Activated CD4-positive, alpha-beta T cell treated with anti-CD3 and anti-CD28 coated beads, Interleukin-2, amount 10 ng/mL, durations not matched to agents 7 days and 5 days (primary cell): Measurements from ENCODE around the gene DCST2. TPM values are rescaled to one million over a fixed set of nuclear protein-coding genes. Genes with fewer than 3 reads are reported as not detected.
A peak's percentile ranks its signal among the peaks of the same experiment; 100 is the strongest.

Source experiments
- CTCF ChIA-PET: fragments of 350-600 bp; sonication (Branson Sonifier 250); formaldehyde crosslinking; loops from one replicate; lab custom pipeline; 2021; ENCODE audit warnings: antibody characterized with exemption; lab: Charles Lee
- POLR2A ChIA-PET: fragments of 350-600 bp; sonication (Branson Sonifier 250); formaldehyde crosslinking; loops from one replicate; lab custom pipeline; 2021; ENCODE audit warnings: antibody characterized with exemption; lab: Charles Lee
- DNase-seq: peaks from one replicate; pipeline ENCODE4 v3.0.0-alpha.2; 2020
- H3K27ac Mint-ChIP-seq: one replicate; pipeline ENCODE4 v1.8.0; 2021; ENCODE audit warnings: mild to moderate bottlenecking, moderate library complexity, mixed read lengths
- H3K27me3 Mint-ChIP-seq: one replicate; pipeline ENCODE4 v1.8.0; 2021; ENCODE audit warnings: mixed read lengths
- H3K36me3 Mint-ChIP-seq: one replicate; pipeline ENCODE4 v1.8.0; 2021; ENCODE audit warnings: low read depth, mixed read lengths
- H3K4me1 Mint-ChIP-seq: one replicate; pipeline ENCODE4 v1.8.0; 2021; ENCODE audit warnings: mixed read lengths
- H3K4me3 Mint-ChIP-seq: one replicate; pipeline ENCODE4 v1.8.0; 2021; ENCODE audit warnings: mild to moderate bottlenecking, moderate library complexity, mixed read lengths
- H3K9me3 Mint-ChIP-seq: one replicate; pipeline ENCODE4 v1.8.0; 2021; ENCODE audit warnings: mixed read lengths
- total RNA-seq, 2 experiments: library from RNA; stranded (reverse); gene quantifications; one replicate each; pipeline ENCODE4 v1.2.3, GENCODE V29; 2021

The DCST2 gene
- total RNA-seq, 2 experiments from 2014 or later: 0.50 to 0.73 TPM

DNA sequence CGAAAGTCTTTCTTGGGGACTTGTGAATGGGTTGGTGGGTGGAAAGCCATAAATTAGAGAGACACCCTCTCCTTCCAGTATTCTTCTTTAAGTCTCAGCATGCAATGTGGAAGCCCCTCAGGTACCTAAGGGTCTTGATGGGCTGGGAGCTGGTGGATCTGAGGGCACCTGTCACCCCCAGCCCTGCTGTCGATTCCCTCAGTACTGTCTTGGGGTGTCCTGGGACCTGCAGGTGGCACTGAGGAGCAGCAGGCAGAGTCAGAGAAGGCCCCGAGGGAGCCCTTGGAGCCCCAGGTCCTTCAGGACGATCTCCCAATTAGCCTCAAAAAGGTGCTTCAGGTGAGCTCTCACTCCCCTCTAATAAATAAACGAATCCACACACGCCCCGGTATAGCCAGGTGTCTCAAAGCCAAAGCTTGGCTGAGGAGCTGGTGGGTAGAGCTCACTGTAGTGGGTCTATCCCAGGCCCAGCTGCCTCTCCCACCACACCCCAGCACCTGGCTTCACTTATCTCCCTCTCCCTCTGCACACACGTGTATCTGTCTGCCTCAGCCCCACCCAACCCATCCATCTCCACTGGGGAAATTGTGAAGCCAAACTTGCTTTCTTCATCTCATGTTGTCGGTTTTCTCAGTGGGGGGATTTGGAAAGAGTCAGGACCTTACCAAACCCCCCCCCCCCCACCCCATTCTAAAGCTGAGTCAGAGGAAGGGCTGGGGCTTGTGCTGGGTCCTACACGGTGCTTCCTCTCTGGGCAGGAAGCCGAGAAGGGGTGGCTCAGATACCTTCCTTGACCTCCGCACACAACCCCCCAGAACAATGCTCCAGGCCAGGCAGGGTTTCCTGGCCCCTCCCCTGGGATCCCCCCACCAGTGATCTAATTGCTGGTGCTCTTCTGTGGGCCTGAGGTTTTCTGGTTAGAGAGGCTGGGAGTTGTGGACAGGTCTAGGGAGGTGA is 19.1 kb upstream of the DCST2 start:
- peak; percentile 37 for DNase-seq
- ChIA-PET CTCF (interaction anchor here (0.6 to 3.9 kb wide), 18 partner anchors 9 to 237 kb away, joined by 3 to 48 read pairs (median 3); partner anchors contain the start of genes EFNA3 and KRTCAP2), POLR2A (interaction anchor here (0.6 kb wide), 1 partner anchor 82 kb away, joined by 3 read pairs; the partner anchor contains the start of gene SHC1)
- Mint-ChIP-seq H3K9me3 (no peaks in the 10 kb centered on the region), H3K27me3 (no peaks in the 10 kb centered on the region), H3K27ac (peak overlapping the region; percentile 68), H3K4me3 (peak overlapping the region; percentile 79), H3K4me1 (peaks cover 30% of the 10 kb centered on the region), H3K36me3 (no peaks in the 10 kb centered on the region)

DNA sequence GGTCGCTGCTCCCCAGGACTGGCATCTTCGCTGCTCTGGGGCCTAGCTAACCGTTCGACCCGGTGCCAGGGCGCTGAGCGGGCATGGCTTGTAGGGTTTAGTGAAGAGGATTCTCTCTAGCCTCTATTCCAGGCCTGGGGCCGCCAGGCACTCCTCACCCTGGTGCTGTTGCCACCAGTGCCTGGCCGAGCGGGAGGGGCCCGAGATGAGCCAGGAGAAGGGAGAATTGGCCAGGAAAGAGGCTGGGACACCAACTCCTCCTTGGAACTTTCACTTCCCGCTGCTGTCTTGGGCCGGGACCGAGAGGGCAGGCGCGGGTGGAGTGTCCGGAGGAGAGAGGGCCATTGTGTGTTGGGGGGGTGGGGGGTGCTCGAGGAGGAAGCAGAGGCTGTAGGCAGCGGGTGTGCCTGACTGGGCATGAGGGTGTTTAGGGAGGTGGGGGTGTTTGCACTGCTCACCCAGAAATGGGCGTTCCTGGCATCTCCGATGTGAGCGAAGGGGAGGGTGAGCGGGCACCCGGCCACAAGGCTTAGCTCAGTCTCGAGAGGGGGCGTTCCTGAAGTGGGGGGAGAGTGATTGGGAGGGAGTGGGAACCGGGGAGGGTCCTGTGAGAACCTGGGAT is 18.3 kb upstream of the DCST2 start:
- H3K27me3 Mint-ChIP-seq: no peaks in the 10 kb centered on the region
- DNase-seq: peak; percentile 51
- peak overlapping the region; percentile 68 for H3K27ac Mint-ChIP-seq
- H3K36me3 Mint-ChIP-seq: no peaks in the 10 kb centered on the region
- POLR2A ChIA-PET: interaction anchor here (0.6 kb wide), 1 partner anchor 81 kb away, joined by 3 read pairs; the partner anchor contains the start of gene SHC1
- no peaks in the 10 kb centered on the region for H3K9me3 Mint-ChIP-seq
- CTCF ChIA-PET: interaction anchor here (0.7 to 3.9 kb wide), 18 partner anchors 9 to 433 kb away, joined by 3 to 48 read pairs (median 4); partner anchors contain the start of genes EFNA3 and KRTCAP2
- peaks cover 30% of the 10 kb centered on the region for H3K4me1 Mint-ChIP-seq
- H3K4me3 Mint-ChIP-seq: peak overlapping the region; percentile 79

DNA sequence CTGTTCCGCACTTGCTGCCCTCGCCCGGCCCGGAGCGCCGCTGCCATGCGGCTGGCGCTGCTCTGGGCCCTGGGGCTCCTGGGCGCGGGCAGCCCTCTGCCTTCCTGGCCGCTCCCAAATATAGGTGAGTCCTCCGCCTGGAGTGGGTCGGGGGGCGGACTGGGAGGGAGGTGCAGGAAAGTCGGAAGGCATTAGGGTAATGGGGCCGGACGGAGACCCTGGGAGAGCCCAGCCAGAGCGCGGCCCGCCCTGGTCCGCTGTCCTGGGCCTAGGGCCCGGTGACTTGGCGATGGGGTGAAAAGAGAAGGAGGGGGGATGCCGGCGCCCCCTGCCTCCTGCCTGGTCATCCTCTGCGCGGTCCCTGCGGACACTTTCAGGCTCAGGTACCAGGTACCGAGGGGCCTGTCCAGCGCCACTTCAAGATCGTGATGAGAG is 17.8 kb upstream of the DCST2 start:
- POLR2A ChIA-PET: interaction anchor here (0.6 kb wide), 2 partner anchors 34 to 50 kb away, joined by 3 to 5 read pairs; no protein-coding TSS in a partner anchor
- CTCF ChIA-PET: interaction anchor here (0.6 to 3.9 kb wide), 24 partner anchors 10 to 484 kb away, joined by 3 to 48 read pairs (median 4); partner anchors contain the start of genes CHRNB2 and KCNN3
- no peaks in the 10 kb centered on the region for H3K27me3 Mint-ChIP-seq

DNA sequence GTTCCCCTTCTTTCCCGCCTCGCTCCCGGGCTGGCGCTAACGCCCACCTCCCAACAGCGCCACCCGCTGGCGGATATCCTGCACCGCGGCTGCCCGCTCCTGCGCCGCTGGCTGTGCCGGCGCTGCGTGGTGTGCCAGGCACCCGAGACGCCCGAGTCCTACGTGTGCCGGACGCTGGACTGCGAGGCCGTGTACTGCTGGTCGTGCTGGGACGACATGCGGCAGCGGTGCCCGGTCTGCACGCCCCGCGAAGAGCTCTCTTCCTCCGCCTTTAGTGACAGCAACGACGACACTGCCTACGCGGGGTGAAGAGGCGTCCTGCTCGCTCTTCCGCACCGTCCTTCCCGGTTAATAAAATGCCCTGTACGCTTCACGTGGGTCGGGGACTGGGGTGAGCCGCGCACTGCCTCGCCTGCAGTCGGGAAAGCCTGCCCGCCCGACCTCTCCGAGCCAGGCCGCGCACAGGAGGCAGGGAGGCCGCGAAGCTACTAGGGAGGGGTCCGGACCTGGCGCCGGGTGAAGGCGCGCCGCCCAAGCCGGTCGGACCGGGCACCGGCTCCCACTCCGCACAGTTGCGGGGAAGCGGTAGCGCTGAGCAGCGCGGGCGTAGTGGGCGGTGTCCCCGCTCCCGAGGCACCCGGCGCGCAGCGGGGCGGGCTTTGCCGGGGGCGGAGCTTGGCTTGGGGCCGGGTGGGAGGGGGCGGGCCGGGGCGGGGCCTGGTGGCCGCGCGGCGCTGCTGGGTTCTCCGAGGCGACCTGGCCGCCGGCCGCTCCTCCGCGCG is 17.2 kb upstream of the DCST2 start, which contains the start of gene ADAM15:
Gene ADAM15, plus strand, starts transcription at position 757 of the 782 bp plus-strand sequence. CDS start 71 bp downstream, outside the sequence.
- Mint-ChIP-seq H3K9me3 (no peaks in the 10 kb centered on the region), H3K27ac (peak within 1 kb of the TSS; percentile 81)

More for the DNA sequence above, 17.8 kb upstream of the DCST2 start:
- H3K36me3 Mint-ChIP-seq: no peaks in the 10 kb centered on the region
- H3K9me3 Mint-ChIP-seq: no peaks in the 10 kb centered on the region
- H3K4me1 Mint-ChIP-seq: peaks cover 30% of the 10 kb centered on the region
- H3K27ac Mint-ChIP-seq: no peak overlapping the region
- no peak for DNase-seq
- peak overlapping the region; percentile 79 for H3K4me3 Mint-ChIP-seq

DNA sequence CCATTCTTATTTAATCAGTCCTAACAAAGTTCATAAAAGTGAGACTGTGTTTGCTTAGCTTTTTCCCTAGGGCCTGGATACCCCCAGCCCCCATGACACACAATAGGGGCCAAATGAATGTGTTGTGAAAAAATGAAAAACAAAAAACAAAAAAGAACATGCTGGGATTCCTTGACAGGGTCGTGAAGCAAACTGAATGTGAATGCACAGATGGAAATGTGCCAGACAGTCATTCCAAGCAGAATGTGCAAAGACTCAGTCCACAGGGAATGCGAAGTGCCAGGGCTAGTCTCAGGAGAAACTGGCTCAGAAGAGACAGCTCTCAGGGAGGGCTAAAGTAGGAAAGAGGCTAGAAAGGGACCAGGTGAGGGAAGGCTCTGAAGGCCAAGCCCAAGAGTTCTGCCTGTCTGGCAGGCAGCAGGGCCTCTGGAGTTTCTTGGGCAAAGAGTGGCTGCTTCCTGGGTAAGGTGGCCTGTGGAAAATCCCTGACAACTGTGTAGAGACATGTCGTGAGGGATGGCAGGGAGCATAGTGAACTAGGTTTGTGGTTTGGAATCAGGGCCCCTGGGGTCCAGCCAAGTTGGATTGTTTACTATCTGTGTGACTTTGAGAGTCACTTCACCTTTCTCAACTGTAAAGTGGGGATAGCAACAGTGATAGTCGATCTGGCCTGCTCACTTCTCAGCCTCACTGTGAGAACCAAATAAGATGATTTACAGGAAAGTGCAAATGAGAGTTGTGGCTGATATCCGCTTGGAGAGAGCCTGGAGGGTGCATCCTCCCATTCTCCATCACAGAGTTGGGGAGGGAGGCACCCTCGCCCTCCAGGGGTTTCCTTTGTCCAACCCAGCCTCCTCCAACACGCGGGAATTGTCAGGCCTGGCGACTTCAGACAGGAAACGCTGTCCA is 16.3 kb upstream of the DCST2 start:
- peaks cover 34% of the 10 kb centered on the region for H3K4me1 Mint-ChIP-seq
- H3K4me3 Mint-ChIP-seq: peak overlapping the region; percentile 82
- ChIA-PET CTCF (interaction anchor here (0.7 to 3.9 kb wide), 11 partner anchors 8 to 66 kb away, joined by 3 to 48 read pairs (median 4); partner anchors contain the start of gene FLAD1), POLR2A (no interaction called here)
- H3K27ac Mint-ChIP-seq: peak overlapping the region; percentile 64
- H3K36me3 Mint-ChIP-seq: no peaks in the 10 kb centered on the region
- no peaks in the 10 kb centered on the region for H3K27me3 Mint-ChIP-seq
- no peaks in the 10 kb centered on the region for H3K9me3 Mint-ChIP-seq
- DNase-seq: no peak

More for the DNA sequence above, 17.2 kb upstream of the DCST2 start, which contains the start of gene ADAM15:
- Mint-ChIP-seq H3K27me3 (no peaks in the 10 kb centered on the region), H3K4me1 (peaks cover 30% of the 10 kb centered on the region), H3K36me3 (no peaks in the 10 kb centered on the region), H3K4me3 (peak within 1 kb of the TSS; percentile 82)
- DNase-seq: peak; percentile 81
- POLR2A ChIA-PET: interaction anchor here (0.6 kb wide), 2 partner anchors 34 to 50 kb away, joined by 3 to 5 read pairs; no protein-coding TSS in a partner anchor
- CTCF ChIA-PET: interaction anchor here (0.6 to 3.9 kb wide), 26 partner anchors 9 to 483 kb away, joined by 3 to 48 read pairs (median 4); partner anchors contain the start of genes CHRNB2, FLAD1 and KCNN3

DNA sequence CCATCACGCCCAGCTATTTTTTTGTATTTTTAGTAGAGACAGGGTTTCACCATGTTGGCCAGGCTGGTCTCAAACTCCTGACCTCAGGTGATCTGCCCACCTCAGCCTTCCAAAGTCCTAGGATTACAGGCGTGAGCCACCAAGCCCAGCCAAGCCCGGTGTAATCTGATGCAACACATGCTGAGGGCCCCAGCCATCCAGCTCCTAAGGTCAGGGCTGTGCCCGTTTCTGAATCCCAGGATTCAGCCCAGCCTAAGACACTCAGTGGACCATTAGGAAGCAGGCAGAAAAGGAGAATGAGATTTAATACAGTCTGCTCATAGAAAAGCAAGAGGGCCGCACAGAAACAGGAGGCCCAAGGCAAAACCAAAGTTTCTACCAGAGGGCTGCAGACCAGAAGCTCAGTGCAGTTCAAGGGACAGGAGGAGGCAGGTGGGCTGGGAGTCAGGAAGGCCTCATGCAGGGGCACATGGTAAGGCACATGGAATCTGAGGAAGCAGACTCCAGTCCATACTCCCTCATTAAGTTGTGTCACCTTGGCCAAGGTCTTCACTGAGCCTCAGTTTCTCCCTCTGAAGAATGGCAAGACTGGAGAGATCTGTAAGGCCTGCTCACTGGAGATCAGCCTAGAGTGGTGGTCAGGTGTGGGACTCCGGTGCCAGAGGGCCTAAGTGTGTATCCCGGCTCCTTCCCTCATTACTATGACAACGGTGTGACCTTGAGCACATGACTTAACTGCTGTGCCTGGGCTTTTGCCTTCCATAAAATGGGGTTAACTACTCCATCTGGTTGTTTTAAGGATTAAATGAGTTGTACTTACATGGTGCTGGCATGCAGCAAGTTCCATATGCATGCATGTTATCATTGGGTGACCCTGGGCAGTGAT is 15.1 kb upstream of the DCST2 start:
- no peak for DNase-seq
- ChIA-PET POLR2A (no interaction called here), CTCF (interaction anchor here (1.1 to 21.0 kb wide), 4 partner anchors 10 to 37 kb away, joined by 3 to 222 read pairs (median 4); no protein-coding TSS in a partner anchor)
- H3K27me3 Mint-ChIP-seq: no peaks in the 10 kb centered on the region
- H3K4me1 Mint-ChIP-seq: peaks cover 40% of the 10 kb centered on the region
- H3K36me3 Mint-ChIP-seq: no peaks in the 10 kb centered on the region
- H3K4me3 Mint-ChIP-seq: no peak overlapping the region
- H3K9me3 Mint-ChIP-seq: no peaks in the 10 kb centered on the region
- no peak overlapping the region for H3K27ac Mint-ChIP-seq

DNA sequence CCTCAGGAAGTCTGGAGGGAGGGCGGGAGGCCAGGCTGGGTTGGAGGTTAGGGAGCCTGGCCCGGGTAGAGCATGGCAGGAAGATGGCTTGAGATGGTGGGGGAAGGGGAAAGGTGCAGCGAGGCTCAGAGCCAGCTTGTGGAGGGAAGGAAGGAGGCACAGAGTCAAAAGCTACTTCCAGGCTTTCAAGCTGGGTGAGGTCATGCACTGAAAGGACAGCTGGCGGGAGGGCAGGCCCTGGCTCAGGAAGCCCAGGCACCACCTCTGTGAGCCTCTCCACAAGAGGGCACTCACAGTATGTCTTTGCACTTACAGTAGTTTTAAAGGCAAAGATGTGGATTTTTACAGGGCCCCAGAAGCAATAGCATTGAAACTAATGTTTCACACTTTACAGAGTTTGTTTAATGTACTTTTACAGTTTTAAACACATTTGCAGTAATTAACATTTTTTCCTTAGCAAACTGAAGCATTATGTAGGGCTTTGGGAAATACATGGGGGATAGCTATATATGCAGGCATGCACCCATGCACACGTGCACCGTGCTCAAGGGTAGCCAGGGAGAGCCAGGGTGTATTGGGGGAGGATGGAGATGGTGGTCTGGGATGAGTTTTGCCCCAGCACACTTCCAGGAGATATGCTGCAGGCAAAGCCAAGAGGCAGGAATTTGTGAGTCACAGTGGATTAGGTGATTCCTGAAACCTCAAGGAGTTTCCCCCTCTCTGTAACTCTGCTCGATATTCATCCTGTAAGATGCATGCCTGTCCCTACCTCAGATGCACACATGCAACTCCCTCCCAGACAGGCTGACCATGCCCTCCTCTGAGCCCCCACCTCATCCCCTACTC is 11.5 kb upstream of the DCST2 start:
- H3K27me3 Mint-ChIP-seq: peaks cover 2% of the 10 kb centered on the region
- no peaks in the 10 kb centered on the region for H3K9me3 Mint-ChIP-seq
- H3K36me3 Mint-ChIP-seq: no peaks in the 10 kb centered on the region

DNA sequence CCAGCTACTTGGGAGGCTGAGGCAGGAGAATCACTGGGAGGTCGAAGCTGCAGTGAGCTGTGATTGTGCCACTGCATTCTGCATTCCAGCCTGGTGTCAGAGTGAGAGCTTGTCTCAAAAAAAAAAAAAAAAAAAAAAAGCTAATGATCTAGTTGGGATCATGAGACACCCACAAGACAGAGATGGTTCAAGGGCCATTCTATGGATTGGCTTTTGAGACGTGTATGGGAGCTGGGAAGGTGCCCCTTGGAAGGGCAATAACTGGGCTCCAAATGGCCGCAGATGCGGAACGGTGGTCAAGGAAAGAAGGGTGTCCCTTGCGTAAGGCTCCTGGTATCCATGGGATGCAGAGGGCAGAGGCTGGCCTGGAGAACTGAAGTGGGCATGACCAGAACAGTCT is 10.8 kb upstream of the DCST2 start:
- DNase-seq: no peak
- POLR2A ChIA-PET: no interaction called here
- CTCF ChIA-PET: interaction anchor here (0.7 to 21.0 kb wide), 16 partner anchors 10 to 129 kb away, joined by 3 to 222 read pairs (median 3); partner anchors contain the start of genes DCST1, DCST2 and KRTCAP2
- H3K4me3 Mint-ChIP-seq: no peak overlapping the region
- peaks cover 2% of the 10 kb centered on the region for H3K27me3 Mint-ChIP-seq
- H3K4me1 Mint-ChIP-seq: peaks cover 10% of the 10 kb centered on the region
- no peaks in the 10 kb centered on the region for H3K9me3 Mint-ChIP-seq
- no peak overlapping the region for H3K27ac Mint-ChIP-seq
- no peaks in the 10 kb centered on the region for H3K36me3 Mint-ChIP-seq

More for the DNA sequence above, 11.5 kb upstream of the DCST2 start:
- peak; percentile 78 for DNase-seq
- CTCF ChIA-PET: interaction anchor here (0.7 to 21.0 kb wide), 19 partner anchors 9 to 128 kb away, joined by 3 to 222 read pairs (median 3); partner anchors contain the start of genes DCST1, DCST2 and KRTCAP2
- POLR2A ChIA-PET: no interaction called here
- no peak overlapping the region for H3K4me3 Mint-ChIP-seq
- H3K27ac Mint-ChIP-seq: peak overlapping the region; percentile 60
- H3K4me1 Mint-ChIP-seq: peaks cover 15% of the 10 kb centered on the region

DNA sequence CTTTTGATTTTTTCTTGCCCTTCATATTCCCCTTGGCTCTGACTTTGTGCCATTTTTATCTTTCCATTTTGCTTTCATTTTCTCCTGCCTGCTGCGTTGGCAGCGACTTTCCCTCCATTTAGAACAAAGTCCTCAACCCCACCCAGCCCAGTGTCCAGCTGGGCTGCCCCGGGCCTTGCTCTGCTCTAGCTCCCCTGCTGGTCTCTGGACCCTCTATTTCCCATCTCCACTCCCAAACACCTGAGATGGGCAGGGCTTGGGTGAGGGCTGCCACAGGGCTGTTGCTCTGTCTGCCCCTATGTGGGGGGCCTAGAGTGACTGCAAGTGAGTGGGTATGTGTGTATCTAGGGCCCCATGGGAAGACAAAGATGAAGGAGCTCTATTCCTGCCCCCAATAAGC is 10.2 kb upstream of the DCST2 start:
- Mint-ChIP-seq H3K27ac (no peak overlapping the region), H3K4me3 (no peak overlapping the region), H3K27me3 (peaks cover 2% of the 10 kb centered on the region), H3K36me3 (no peaks in the 10 kb centered on the region), H3K9me3 (no peaks in the 10 kb centered on the region), H3K4me1 (peaks cover 16% of the 10 kb centered on the region)
- ChIA-PET CTCF (interaction anchor here (0.8 to 21.0 kb wide), 11 partner anchors 10 to 96 kb away, joined by 3 to 222 read pairs (median 3); partner anchors contain the start of genes DCST1 and DCST2), POLR2A (no interaction called here)
- no peak for DNase-seq
